GM19238 (cell line): ENCODE results near the gene EFS.
A peak's percentile ranks its signal among the peaks of the same experiment; 100 is the strongest.

Source experiments
- DNase-seq: peaks from one replicate; pipeline ENCODE4 v3.0.0; 2011; ENCODE audit warnings: low spot score; ENCODE audit not compliant: insufficient read length

The EFS gene

DNA sequence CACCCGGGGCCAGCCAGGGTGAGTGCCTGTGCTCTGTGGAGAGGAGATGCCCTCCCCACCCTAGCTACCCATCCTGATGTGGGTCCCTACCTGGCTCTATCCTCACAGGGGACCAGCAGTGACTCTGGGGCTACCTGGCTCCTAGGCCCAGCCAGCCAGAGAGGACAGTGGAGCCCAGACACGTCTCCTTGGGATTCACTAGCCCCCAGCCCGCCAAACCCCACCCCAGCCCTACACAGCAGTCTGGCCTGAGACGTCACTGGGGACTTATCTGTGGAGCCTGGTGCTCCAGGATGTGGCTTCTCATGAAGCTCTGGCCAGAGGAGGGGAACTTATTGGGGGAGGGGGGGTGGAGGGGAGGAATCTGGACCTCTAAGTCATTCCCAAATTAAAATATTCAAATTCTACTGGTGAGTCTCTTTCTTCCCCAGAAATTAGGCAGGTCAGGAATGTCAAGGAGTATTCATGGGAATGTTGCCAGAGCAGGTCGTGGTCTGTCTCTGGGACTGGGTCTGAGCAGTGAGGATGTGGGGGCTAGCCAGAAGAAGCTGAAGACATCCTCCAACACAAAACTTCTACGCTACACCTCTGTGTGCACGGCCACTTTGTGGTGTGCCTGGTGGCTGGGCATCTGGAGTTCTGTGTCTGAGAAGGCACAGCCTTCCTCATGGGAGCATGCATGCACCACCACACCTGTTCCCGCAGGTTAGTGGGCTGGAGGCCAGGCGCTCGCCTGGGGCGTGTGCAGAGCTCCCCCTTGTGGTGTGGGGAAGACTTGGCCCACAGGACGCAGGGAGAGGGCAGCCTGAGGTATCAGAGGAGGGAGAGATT lies 14.6 kb upstream of the EFS start:
- peak; percentile 77 for DNase-seq

DNA sequence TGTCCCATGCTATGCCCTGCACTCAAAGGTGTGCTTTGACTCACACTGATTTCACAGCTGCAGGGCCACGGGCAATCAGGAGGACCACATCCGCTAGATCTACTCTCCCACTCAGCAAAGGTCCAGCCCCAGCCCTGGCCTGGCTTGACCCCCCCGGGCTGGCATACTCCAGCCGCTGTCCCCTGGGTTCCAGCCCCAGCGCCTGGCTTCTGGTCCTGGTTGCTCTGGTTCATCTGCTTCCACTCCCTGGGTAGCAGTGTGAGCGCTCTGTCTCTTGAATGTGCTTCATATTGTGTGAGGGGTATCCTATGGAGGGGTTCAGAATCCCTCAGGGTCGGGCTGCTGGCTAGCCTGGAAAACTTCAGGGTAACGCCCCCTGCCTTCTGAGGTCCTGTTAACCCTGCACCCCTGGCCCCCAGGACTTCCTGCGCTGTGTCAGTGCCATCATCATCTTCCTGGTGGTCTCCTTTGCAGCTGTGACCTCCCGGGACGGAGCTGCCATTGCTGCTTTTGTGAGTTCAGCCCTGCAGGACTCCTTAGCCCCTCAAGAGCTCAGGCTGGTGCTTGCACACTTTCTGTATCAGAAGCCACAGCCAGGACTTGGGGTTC lies 13.7 kb upstream of the EFS start:
- DNase-seq, result no peak

DNA sequence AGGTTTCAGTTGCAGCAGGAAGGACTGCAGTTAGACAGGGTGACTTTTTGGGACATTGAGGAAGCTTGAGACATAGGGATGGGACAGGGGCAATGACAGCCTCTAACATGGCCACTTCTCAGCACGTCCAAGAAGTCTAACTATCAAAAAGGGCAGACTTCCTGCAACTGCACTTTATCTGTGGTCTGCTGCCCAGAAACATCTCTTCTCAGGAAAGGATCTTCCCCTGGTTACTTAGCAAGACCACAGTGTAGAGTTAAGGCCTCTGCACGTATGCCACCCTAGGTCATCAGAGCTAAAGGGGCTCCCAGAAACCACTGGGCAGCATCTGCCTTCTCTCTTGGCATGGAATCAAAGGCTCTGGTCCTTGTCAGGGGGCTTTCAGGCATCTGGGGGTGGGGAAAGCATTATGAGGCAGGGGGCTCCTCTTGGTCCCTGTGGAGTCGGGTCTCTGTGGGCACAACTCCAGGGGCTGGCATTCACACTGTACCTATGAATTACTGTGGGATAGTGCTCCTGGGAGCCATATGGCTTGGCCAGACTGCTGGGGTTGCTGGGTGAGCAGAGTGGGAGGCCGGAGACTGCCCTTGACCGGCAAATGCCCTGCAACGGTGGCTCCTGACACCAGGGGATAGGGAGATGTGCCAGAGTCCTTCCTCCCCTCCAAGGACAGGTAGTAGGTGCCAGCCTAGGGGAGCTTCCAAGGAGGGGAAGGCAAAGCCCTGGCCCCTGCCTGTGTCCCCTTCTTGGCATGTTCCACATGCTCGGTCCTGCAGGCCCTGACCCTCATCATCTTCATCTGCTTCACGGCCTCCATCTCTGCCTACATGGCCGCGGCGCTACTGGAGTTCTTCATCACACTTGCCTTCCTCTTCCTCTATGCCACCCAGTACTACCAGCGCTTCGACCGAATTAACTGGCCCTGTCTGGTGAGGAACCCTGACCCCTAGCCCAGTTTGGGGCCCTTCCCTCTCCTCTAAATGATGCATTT lies 12.9 kb upstream of the EFS start:
- no peak for DNase-seq

DNA sequence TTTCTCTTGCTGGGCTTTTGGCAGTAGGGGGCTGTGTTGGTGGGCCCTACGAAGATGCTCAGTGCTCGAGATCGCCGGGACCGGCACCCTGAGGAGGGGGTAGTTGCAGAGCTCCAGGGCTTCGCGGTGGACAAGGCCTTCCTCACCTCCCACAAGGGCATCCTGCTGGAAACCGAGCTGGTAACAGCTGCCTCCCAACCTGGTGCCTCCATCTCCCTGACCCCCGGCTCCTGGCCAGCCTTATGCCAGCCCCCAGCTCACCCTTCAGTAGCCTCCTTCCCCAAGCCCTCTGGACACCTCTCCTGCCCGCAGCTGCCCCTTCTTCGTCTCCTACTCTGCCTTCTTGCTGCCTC lies 12.2 kb upstream of the EFS start:
- no peak for DNase-seq

DNA sequence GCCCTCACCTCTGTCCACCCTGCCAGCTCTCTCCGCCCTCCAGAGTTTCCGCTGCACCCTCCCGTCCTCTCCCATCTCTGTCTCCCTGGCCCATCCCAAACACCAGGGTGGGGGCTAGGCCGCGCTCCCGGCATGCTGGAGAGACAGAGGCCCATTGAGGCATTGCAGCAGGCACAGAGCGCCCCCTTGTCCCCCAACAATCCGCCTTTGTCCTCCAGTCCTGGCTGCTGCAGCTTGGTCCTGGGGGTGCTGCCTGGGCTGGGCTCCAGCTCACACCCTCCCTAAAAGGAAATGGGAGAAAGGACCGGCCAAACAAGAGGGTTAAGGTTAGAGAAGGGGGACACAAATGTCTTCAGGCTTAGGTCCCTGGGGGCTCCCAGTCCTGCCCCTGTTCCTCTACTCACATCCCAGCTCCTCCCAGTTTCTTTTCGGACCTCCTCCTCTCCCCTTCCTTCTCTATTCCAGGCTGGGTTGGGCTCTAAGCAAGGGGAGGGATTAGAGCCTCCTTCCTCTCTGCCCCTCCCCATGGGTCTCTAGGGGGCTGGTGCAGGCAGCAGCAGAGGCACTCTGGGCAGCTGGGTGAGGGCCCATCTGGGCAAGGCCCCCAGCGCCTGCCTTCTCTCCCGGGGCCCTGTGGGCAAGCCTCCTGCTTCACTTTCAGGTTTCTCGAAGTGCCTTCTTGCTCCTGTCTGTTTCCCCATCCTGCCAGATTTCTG lies 11.7 kb upstream of the EFS start, which contains the start of gene CMTM5:
Gene CMTM5 (plus strand): TSS at position 565 of the 716 bp plus-strand sequence. CDS start 206 bp downstream, outside the sequence.
- no peak for DNase-seq

DNA sequence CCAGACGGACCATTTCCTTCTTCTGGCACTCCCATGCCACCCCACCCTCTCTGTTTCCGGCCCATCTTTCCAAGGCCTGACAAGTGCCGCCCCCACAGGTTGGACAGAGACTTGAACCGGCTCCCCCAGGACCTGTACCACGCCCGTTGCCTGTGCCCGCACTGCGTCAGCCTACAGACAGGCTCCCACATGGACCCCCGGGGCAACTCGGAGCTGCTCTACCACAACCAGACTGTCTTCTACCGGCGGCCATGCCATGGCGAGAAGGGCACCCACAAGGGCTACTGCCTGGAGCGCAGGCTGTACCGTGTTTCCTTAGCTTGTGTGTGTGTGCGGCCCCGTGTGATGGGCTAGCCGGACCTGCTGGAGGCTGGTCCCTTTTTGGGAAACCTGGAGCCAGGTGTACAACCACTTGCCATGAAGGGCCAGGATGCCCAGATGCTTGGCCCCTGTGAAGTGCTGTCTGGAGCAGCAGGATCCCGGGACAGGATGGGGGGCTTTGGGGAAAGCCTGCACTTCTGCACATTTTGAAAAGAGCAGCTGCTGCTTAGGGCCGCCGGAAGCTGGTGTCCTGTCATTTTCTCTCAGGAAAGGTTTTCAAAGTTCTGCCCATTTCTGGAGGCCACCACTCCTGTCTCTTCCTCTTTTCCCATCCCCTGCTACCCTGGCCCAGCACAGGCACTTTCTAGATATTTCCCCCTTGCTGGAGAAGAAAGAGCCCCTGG lies 10.7 kb upstream of the EFS start:
- DNase-seq, result no peak

DNA sequence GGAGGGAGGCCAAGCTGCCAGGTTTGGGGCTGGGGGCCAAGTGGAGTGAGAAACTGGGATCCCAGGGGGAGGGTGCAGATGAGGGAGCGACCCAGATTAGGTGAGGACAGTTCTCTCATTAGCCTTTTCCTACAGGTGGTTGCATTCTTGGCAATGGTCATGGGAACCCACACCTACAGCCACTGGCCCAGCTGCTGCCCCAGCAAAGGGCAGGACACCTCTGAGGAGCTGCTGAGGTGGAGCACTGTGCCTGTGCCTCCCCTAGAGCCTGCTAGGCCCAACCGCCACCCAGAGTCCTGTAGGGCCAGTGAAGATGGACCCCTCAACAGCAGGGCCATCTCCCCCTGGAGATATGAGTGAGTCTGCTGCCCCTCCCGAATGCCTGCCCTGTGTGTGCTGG lies 8.1 kb upstream of the EFS start:
- DNase-seq, result no peak

DNA sequence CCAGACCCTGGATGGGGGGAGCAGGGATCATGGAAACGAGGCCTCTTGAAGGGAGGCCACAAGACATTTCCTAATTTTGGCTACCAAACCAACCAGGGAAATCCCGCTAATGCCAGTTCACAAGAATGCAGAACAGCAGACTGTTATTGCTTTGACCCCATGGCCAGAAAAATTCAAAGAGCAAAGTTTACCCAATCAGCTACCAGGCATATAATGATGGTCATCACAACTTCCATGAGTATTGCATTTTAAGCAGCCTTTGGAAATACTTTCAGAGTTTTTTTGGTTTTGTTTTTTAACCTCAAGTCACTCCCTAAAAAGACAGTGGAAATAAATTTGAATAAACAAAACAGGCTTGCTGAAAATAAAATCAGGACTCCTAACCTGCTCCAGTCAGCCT lies 7.5 kb upstream of the EFS start, which contains the start of gene IL25:
Gene IL25 (plus strand): TSS at position 301 of the 400 bp plus-strand sequence.
- no peak for DNase-seq

DNA sequence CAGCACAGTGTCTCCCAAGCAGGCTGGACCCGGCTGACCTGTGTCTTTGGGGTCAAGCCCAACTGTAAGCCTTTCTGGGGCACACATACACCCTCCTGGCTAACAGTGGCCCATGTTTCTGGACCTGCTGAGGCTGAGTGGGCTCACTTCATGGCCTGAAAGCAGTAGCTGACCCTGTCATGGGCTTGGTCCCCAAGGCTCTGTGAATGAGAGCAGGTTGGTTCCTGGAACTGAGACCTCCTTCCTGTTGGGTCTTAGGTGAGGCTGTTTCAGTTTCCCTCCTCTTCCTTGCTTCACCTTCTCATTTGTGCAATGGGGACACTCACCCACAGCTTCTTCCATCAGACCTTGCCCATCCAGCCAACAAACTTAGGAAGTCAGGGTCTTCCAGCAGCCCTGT lies 6.9 kb upstream of the EFS start:
- no peak for DNase-seq

DNA sequence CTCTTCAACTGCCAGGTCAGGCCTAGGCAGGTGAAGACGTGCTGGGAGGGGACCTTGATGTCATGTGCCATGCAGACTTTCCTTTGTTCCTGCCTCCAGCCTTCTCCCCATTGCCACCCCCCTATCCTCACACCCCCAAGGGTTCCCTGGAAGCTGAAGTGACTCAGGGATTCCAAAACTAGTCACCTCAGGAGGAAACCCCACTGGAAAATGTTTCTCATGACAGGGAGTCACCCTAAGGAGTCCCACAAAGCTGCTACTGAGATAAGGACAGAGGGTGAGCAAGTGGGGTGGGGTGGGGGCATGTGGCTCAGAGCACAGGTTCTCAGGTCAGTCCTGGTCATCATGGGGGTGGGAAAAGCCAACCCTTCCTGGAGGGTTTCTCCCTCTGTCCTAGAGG lies 5.2 kb upstream of the EFS start:
- no peak for DNase-seq

DNA sequence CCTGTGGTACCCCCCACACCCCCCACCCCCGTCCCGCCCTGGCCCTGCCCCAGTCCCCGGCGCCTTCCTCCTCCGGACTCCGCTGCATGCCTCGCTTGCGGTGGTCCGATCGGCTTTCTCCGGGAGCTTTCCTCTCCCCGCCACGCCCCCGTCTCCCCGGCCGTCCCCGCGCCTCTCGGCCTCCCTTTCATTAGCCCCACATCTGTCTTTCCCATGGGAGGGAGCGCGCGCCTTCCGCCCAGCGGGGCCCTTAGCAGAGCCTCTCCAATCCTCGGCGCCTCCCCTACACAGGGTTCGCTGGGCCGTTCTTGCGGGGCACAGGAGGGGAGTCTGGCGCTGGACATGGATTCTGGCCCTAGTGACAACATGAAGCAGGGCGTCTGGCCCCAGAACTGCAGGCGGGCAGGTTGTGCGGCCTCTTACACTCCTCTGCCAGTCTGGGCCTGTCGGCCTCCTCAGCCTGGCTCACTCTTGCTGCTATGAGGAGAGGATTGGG lies 1.5 kb upstream of the EFS start:
- DNase-seq, result no peak

DNA sequence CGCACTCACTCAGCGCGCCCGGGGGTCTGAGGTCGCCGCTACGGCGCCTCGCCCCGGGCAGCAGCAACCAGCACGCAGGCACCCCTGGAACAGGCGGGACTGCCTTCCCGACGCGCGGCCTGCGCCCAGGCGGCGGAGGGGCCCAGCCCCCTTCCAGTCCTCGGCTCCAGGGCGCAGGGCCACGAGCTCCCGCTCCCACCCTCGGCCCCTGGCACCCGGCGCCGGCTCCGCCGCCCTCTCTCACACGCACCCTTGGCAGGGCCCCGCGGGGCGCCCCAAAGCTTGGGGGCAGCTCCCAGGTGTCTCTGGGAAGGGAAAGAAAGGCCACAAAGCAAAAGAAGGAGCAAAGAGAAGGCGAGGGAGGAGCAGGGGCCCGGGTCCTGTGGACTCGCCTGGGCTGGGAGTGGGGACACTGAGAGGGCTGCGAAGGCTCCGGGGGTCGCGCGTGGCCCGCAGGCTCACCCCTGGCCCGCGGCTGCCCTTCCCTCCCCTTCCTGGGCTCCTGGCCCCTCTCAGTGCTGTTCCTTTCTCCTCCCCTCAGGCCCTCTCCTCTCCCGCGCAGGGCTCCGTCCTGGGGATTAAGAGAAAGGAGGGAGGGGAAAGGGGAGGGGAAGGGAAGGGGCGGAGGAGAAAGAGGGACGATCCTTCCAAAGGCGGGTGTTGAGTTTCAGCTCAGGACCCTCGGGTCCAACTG lies 907 bp upstream of the EFS start:
- DNase-seq, result no peak

DNA sequence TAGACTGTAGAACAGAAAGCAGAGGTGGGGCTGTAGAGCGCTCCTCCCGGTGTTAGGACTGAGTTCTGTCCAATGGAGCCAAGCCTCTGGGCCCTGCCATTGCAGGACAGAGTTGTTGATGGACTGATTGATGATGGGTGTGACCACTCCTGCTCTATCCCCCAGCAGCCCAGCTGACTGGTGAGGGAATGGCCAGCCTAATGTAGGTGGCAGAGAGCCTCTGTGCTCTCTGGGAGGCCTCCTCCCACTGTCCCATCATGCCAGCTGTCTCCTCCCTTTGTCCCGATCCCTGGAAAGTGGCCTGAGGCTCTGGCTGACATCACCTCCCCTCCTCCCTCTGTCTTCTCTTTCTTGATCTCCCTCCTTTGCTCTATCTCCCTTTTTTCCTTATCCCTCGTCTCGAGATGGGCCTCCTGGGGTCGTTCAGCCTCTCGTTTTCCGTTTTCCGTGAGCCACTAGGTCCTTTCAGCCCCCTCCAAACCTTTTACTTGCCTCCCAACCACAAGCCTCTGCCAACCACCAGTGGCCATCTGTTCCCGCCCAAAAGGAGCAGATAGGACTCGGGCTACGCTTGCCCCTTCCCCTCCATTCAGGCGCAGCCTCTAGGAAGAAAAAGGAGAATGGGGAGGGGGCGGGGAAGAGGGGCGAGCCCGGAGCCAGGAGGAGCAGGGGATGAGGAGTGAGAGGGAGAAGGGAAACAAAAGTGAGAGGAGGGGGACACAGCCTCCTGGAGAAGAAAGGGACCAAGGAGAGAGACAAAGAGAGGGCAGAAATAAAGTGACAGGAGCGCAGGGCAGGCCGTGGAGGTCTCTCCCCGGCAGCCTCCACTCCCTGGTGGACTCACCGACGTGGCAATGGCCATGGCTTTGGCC lies 572 bp downstream of the EFS start:
- no peak for DNase-seq

DNA sequence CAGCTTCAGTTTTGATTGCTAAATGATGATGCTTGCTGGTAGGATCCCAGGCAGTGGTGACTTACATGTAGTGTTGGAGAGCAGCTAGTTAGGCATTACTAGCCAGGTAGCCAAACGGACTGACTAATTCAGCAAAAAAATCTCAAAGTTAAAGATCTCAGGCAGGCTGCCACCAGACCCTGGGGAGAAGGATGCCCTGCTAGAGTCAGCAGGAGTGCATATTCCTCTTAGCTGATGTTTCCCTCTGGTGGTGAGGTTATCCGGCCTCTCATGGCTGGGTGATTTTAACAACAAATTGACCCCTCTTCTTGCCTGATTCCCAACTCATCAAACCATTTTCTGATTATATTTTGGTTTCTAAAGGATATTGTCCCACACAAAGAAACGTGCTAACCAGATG lies 2.8 kb downstream of the EFS start:
- DNase-seq, result no peak

DNA sequence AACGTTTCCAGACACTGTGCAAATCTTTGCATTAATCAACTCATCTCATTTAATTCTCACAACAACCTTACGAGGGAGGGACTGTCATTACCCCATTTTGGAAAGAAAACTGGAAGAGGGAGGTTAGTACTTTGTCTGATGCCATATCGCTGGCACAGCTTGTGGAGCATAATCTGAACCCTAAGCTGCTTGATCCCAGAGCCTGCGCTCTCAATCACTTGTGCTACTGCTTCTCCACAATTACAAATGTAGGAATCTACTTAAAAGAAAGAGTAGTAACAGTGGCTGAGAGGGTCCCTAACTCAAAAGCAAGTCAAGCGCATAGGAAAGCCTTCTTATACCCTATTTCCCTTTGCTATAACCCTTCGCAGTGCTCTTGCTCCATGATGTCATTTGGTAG lies 3.2 kb downstream of the EFS start:
- no peak for DNase-seq

DNA sequence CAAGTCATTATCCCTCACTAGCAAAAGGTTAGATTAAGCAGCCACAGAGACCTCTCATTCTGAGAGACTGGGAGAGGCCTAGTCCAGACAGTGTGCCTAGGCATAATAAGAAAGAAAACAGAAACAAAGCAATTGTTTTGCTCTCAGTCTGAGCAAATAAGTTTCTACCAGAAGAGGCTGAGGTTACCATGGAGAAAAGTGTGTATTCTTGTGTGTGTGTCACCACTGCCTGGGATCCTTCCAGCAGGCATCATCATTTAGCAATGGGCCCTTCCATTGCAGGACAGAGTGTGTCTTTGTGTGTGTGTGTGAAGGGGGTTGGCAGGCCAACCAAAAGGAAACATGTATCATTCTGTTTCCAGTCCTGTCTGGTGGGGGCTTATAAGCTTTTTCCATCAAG lies 3.7 kb downstream of the EFS start:
- DNase-seq, result no peak

DNA sequence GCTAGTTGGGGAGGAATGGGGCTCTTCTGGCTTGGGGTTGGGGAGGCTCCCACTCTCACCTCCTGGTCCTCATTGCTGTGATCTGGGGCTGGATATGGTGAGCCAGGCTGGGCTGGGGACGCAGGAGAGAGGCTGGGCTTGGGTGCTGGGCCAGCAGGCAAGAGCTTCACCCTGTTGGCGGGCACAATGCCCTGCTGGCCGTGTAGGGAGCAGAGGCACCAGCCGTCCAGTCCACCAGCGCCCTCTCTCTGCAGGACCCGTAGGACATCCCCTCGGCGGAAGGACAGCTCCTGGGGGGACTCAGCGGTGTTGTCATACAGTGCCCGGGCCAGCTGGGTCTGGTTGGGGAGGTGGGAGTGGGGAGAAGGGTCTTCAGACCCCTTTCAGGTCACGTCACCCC lies 4.5 kb downstream of the EFS start:
- DNase-seq, result no peak

DNA sequence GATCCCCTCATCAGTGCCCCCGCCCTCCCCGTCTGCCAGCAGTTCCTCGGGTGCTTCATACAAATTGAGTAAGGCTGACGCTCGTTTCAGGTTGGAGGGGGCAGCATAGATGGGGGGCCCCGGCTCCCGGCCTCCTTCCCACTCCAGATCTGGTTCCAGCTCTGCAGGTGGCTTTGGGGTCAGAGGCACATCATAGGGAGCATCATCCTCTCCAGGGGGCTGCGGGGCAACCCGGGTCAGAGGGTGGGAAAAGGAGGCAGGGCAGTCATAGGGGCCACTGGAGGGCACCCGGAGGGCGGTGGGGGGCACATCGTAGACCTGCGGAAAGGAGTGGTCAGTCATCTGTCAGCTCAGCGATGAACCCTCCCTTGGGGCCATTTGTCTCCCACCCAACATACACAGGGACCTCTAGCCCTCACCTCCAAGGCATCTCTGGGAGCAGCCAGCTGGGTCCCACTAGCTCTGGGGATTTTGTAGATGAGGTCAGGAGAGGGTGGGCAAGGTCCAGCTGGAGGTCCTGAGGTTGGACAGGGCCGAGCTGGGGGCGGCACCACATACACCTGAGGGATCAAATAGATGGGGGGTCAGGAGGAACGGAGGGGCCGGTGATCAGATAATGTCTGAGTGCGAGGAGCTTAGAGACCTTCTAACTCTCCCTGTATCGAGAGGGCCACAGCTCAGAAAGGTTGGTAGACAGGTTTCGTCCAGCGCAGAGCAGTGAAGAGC lies 5.1 kb downstream of the EFS start:
- no peak for DNase-seq
